K562 (cell line): Measurements from ENCODE around the gene NDUFC2. TPM values are rescaled to one million over a fixed set of nuclear protein-coding genes. Genes with fewer than 3 reads are reported as not detected.

Experiments used
- EP400 ChIP-seq: fragments of 450-650 bp; IDR thresholded peaks from 2 replicates; pipeline ENCODE4 v1.6.1; 2017; ENCODE audit warnings: antibody characterized with exemption, mild to moderate bottlenecking, moderate library complexity
- GTF2E2 ChIP-seq: fragments of 200-800 bp; sonication (Bioruptor generic); IDR thresholded peaks from 2 replicates; pipeline ENCODE4 v1.6.1; 2016; ENCODE audit warnings: missing genetic modification characterization, missing compliant biosample characterization
- HNRNPLL ChIP-seq: fragments of 200-400 bp; formaldehyde crosslinking; IDR thresholded peaks from 2 replicates; pipeline ENCODE4 v1.6.1; 2017; ENCODE audit warnings: low read length, low read depth, mild to moderate bottlenecking; ENCODE audit not compliant: poor library complexity, severe bottlenecking
- NCOA4 ChIP-seq: fragments of 450-650 bp; IDR thresholded peaks from 2 replicates; pipeline ENCODE4 v1.6.1; 2018; ENCODE audit warnings: mild to moderate bottlenecking; ENCODE audit not compliant: partially characterized antibody
- PPARD ChIP-seq: fragments of 250-450 bp; sonication (Bioruptor Pico); IDR thresholded peaks from 2 replicates; pipeline ENCODE4 v1.8.0; 2022; ENCODE audit warnings: inconsistent platforms, mild to moderate bottlenecking, moderate library complexity
- THRAP3 ChIP-seq: fragments of 450-650 bp; IDR thresholded peaks from 2 replicates; pipeline ENCODE4 v1.6.1; 2016; ENCODE audit warnings: mild to moderate bottlenecking, inconsistent platforms, borderline replicate concordance
- ZNF655 ChIP-seq: fragments of 250-450 bp; sonication (Bioruptor Pico); IDR thresholded peaks from 2 replicates; pipeline ENCODE4 v1.5.0; 2021
- polyA plus RNA-seq, 8 experiments: library from polyadenylated mRNA; depleted of rRNA in 4 of 8; stranded (reverse) in 5 of 8; unstranded in 3 of 8; fragments of >200 nt; fragmentation: Nextera tagmentation in 2 of 8; fragmentation: Illumina TruSeq in 1 of 8; extraction: Ambion mirVana in 2 of 8; extraction: Trizol in 1 of 8; gene quantifications; 2 replicates each; pipeline versions ENCODE4 v1.2.1 to v1.2.3, GENCODE V29; 2011 to 2014; ENCODE audit warnings: inconsistent platforms in 1 of 8, missing spikeins in 1 of 8
- total RNA-seq, 7 experiments: library from RNA; depleted of rRNA in 6 of 7; stranded (reverse); fragments of >200 nt in 6 of 7; fragmentation: Illumina TruSeq in 2 of 7; extraction: Trizol in 2 of 7; gene quantifications; 2 replicates each; pipeline versions ENCODE4 v1.2.1 to v1.2.3, GENCODE V29; 2011 to 2021; ENCODE audit warnings: low replicate concordance in 1 of 7
- TF ChIP-seq, protein P1 (sequence below): fragments of 200-600 bp; sonication (generic); IDR thresholded peaks from one replicate; pipeline ENCODE4 v1.6.1; 2012; ENCODE audit warnings: mild to moderate bottlenecking, low read depth, low read length, inconsistent platforms
- TF ChIP-seq, protein P2 (sequence below): fragments of 150-350 bp; conservative IDR thresholded peaks from 2 replicates; pipeline ENCODE4 v1.6.1; 2014; ENCODE audit warnings: low read length
- TF ChIP-seq, protein P3 (sequence below): sonication (generic); formaldehyde crosslinking; IDR thresholded peaks from 2 replicates; pipeline ENCODE4 v1.8.0; 2022; ENCODE audit warnings: missing genetic modification reagents, mild to moderate bottlenecking, moderate library complexity, borderline replicate concordance

Gene NDUFC2
- total and polyA plus RNA-seq, 9 of the 15 experiments (the other 6 are each of a cell fraction or from before 2014, with no cell fraction given), result 168 to 1,119 (median 442) TPM

- TF ChIP-seq, protein P1, sequence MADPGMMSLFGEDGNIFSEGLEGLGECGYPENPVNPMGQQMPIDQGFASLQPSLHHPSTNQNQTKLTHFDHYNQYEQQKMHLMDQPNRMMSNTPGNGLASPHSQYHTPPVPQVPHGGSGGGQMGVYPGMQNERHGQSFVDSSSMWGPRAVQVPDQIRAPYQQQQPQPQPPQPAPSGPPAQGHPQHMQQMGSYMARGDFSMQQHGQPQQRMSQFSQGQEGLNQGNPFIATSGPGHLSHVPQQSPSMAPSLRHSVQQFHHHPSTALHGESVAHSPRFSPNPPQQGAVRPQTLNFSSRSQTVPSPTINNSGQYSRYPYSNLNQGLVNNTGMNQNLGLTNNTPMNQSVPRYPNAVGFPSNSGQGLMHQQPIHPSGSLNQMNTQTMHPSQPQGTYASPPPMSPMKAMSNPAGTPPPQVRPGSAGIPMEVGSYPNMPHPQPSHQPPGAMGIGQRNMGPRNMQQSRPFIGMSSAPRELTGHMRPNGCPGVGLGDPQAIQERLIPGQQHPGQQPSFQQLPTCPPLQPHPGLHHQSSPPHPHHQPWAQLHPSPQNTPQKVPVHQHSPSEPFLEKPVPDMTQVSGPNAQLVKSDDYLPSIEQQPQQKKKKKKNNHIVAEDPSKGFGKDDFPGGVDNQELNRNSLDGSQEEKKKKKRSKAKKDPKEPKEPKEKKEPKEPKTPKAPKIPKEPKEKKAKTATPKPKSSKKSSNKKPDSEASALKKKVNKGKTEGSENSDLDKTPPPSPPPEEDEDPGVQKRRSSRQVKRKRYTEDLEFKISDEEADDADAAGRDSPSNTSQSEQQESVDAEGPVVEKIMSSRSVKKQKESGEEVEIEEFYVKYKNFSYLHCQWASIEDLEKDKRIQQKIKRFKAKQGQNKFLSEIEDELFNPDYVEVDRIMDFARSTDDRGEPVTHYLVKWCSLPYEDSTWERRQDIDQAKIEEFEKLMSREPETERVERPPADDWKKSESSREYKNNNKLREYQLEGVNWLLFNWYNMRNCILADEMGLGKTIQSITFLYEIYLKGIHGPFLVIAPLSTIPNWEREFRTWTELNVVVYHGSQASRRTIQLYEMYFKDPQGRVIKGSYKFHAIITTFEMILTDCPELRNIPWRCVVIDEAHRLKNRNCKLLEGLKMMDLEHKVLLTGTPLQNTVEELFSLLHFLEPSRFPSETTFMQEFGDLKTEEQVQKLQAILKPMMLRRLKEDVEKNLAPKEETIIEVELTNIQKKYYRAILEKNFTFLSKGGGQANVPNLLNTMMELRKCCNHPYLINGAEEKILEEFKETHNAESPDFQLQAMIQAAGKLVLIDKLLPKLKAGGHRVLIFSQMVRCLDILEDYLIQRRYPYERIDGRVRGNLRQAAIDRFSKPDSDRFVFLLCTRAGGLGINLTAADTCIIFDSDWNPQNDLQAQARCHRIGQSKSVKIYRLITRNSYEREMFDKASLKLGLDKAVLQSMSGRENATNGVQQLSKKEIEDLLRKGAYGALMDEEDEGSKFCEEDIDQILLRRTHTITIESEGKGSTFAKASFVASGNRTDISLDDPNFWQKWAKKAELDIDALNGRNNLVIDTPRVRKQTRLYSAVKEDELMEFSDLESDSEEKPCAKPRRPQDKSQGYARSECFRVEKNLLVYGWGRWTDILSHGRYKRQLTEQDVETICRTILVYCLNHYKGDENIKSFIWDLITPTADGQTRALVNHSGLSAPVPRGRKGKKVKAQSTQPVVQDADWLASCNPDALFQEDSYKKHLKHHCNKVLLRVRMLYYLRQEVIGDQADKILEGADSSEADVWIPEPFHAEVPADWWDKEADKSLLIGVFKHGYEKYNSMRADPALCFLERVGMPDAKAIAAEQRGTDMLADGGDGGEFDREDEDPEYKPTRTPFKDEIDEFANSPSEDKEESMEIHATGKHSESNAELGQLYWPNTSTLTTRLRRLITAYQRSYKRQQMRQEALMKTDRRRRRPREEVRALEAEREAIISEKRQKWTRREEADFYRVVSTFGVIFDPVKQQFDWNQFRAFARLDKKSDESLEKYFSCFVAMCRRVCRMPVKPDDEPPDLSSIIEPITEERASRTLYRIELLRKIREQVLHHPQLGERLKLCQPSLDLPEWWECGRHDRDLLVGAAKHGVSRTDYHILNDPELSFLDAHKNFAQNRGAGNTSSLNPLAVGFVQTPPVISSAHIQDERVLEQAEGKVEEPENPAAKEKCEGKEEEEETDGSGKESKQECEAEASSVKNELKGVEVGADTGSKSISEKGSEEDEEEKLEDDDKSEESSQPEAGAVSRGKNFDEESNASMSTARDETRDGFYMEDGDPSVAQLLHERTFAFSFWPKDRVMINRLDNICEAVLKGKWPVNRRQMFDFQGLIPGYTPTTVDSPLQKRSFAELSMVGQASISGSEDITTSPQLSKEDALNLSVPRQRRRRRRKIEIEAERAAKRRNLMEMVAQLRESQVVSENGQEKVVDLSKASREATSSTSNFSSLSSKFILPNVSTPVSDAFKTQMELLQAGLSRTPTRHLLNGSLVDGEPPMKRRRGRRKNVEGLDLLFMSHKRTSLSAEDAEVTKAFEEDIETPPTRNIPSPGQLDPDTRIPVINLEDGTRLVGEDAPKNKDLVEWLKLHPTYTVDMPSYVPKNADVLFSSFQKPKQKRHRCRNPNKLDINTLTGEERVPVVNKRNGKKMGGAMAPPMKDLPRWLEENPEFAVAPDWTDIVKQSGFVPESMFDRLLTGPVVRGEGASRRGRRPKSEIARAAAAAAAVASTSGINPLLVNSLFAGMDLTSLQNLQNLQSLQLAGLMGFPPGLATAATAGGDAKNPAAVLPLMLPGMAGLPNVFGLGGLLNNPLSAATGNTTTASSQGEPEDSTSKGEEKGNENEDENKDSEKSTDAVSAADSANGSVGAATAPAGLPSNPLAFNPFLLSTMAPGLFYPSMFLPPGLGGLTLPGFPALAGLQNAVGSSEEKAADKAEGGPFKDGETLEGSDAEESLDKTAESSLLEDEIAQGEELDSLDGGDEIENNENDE, result no peak
- TF ChIP-seq NCOA4 (peak; percentile 83), THRAP3 (peak; percentile 96), EP400 (peak; percentile 67), ZNF655 (CRISPR knock-in tag) (no peak), HNRNPLL (no peak), GTF2E2 (tag) (no peak), PPARD (CRISPR knock-in tag) (no peak)
- TF ChIP-seq, protein P2, sequence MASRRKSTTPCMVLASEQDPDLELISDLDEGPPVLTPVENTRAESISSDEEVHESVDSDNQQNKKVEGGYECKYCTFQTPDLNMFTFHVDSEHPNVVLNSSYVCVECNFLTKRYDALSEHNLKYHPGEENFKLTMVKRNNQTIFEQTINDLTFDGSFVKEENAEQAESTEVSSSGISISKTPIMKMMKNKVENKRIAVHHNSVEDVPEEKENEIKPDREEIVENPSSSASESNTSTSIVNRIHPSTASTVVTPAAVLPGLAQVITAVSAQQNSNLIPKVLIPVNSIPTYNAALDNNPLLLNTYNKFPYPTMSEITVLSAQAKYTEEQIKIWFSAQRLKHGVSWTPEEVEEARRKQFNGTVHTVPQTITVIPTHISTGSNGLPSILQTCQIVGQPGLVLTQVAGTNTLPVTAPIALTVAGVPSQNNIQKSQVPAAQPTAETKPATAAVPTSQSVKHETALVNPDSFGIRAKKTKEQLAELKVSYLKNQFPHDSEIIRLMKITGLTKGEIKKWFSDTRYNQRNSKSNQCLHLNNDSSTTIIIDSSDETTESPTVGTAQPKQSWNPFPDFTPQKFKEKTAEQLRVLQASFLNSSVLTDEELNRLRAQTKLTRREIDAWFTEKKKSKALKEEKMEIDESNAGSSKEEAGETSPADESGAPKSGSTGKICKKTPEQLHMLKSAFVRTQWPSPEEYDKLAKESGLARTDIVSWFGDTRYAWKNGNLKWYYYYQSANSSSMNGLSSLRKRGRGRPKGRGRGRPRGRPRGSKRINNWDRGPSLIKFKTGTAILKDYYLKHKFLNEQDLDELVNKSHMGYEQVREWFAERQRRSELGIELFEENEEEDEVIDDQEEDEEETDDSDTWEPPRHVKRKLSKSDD, result no peak
- TF ChIP-seq, protein P3, sequence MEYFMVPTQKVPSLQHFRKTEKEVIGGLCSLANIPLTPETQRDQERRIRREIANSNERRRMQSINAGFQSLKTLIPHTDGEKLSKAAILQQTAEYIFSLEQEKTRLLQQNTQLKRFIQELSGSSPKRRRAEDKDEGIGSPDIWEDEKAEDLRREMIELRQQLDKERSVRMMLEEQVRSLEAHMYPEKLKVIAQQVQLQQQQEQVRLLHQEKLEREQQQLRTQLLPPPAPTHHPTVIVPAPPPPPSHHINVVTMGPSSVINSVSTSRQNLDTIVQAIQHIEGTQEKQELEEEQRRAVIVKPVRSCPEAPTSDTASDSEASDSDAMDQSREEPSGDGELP (CRISPR knock-in tag), result 0 out of 2 replicates have a peak, but pooled peaks have one; percentile 29
Observed at GRCh38 chr11:78039919-78040671, 39.6 kb downstream of the NDUFC2 start (continued).
